K562 (cell line): ENCODE results near the gene KCNK4. TPM values are rescaled to one million over a fixed set of nuclear protein-coding genes. Genes with fewer than 3 reads are reported as not detected.
A peak's percentile ranks its signal among the peaks of the same experiment; 100 is the strongest.

Source experiments
- ATAC-seq: fragments of 200-7000 bp; cut with Tn5 transposase; 3 replicates; pipeline ENCODE4 v1.9.1; 2020; ENCODE audit warnings: moderate library complexity
- BruUV-seq: library from RNA; stranded (reverse); fragments of 400-500 nt; replicated peaks from 2 replicates; lab custom pipeline; 2021; lab: Mats Ljungman, UMichigan
- CTCF ChIA-PET: fragments of 300-600 bp; formaldehyde crosslinking; extraction: SDS; loops from one replicate; lab custom pipeline; 2021; ENCODE audit warnings: low intra/inter-chr PET ratio; lab: Yijun Ruan, JAX
- POLR2A ChIA-PET: fragments of 300-600, 350-650 bp; sonication (Branson Sonifier 250); formaldehyde crosslinking; extraction: SDS; loops from one replicate; lab custom pipeline; 2021; ENCODE audit warnings: antibody characterized with exemption, inconsistent platforms; lab: Yijun Ruan, JAX
- DNase-seq, 4 experiments: peaks; one replicate each; pipeline versions ENCODE4 v3.0.0 to v3.0.0-alpha.2; 2011 to 2018; ENCODE audit warnings: low spot score in 3 of 4, mixed read lengths in 3 of 4; ENCODE audit errors: extremely low read depth in 1 of 4
- FAIRE-seq: peaks from 2 replicates; lab custom pipeline; 2011; peaks lifted over from hg19 to GRCh38; lab: Jason Lieb, UNC
- H2AFZ ChIP-seq: 2 replicates; pipeline ENCODE4 v1.6.0; 2011; ENCODE audit warnings: low read depth, low read length, control low read depth, inconsistent platforms
- H3K27ac ChIP-seq: fragments of 200-600 bp; 3 replicates; pipeline ENCODE4 v1.8.0; 2011; ENCODE audit warnings: low read depth, mild to moderate bottlenecking, control low read depth, inconsistent platforms, low read length, moderate library complexity, mixed read lengths; ENCODE audit errors: extremely low read depth
- H3K27me3 ChIP-seq, 2 experiments: fragments of 300-600 bp in 1 of 2; 2 replicates in 1 of 2; 3 replicates in 1 of 2; pipeline versions ENCODE4 v1.6.0 to v1.8.0; 2011; ENCODE audit warnings: inconsistent platforms in 2 of 2, low read length in 2 of 2, mild to moderate bottlenecking in 1 of 2, mixed read lengths in 1 of 2, moderate library complexity in 1 of 2; ENCODE audit not compliant: control insufficient read depth in 2 of 2, insufficient read depth in 2 of 2
- H3K36me3 ChIP-seq: fragments of 300-600 bp; 3 replicates; pipeline ENCODE4 v1.8.0; 2011; ENCODE audit warnings: mild to moderate bottlenecking, low read length, inconsistent platforms; ENCODE audit not compliant: control insufficient read depth, insufficient read depth
- H3K4me1 ChIP-seq, 2 experiments: fragments of 200-600 bp in 1 of 2; replicated peaks in 1 of 2; 2 replicates in 1 of 2; 3 replicates in 1 of 2; pipeline versions ENCODE4 v1.5.1 to v1.8.0; 2011; ENCODE audit warnings: inconsistent platforms in 2 of 2, low read length in 2 of 2, mild to moderate bottlenecking in 1 of 2, mixed read lengths in 1 of 2, moderate library complexity in 1 of 2; ENCODE audit not compliant: control insufficient read depth in 2 of 2, insufficient read depth in 2 of 2
- H3K4me2 ChIP-seq: 2 replicates; pipeline ENCODE4 v1.6.1; 2011; ENCODE audit warnings: low read length, control low read depth, inconsistent platforms, mixed read lengths; ENCODE audit not compliant: insufficient read depth
- H3K4me3 ChIP-seq: fragments of 200-600 bp; sonication (generic), shearing (Covaris generic); 2 replicates; pipeline ENCODE4 v1.5.1; 2016; ENCODE audit warnings: control low read depth, inconsistent platforms
- H3K79me2 ChIP-seq: fragments of 200-600 bp; 3 replicates; pipeline ENCODE4 v1.8.0; 2011; ENCODE audit warnings: low read length, inconsistent platforms; ENCODE audit not compliant: control insufficient read depth, insufficient read depth
- H3K9ac ChIP-seq, 2 experiments: 2 replicates each; pipeline versions ENCODE4 v1.6.0 to v1.6.1; 2011; ENCODE audit warnings: low read depth in 2 of 2, low read length in 2 of 2, control low read depth in 1 of 2, inconsistent platforms in 1 of 2, mild to moderate bottlenecking in 1 of 2, mixed read lengths in 1 of 2; ENCODE audit not compliant: insufficient read depth in 1 of 2
- H3K9me1 ChIP-seq: one replicate; pipeline ENCODE4 v1.6.0; 2011; ENCODE audit warnings: inconsistent platforms, mild to moderate bottlenecking, low read length, moderate library complexity; ENCODE audit not compliant: control insufficient read depth, insufficient read depth
- H3K9me3 ChIP-seq: replicated peaks from 2 replicates; pipeline ENCODE4 v1.5.1; 2011; ENCODE audit warnings: low read depth, low read length, inconsistent platforms; ENCODE audit not compliant: control insufficient read depth, insufficient read depth
- H4K20me1 ChIP-seq: replicated peaks from 2 replicates; pipeline ENCODE4 v1.6.1; 2011; ENCODE audit warnings: low read length, inconsistent platforms, mixed read lengths; ENCODE audit not compliant: control insufficient read depth, insufficient read depth
- ATF1 ChIP-seq, 2 experiments: fragments of 450-650 bp in 1 of 2; IDR thresholded peaks; 2 replicates each; pipeline ENCODE4 v1.6.1; 2016; ENCODE audit warnings: missing compliant biosample characterization in 1 of 2, missing genetic modification characterization in 1 of 2
- HNRNPK ChIP-seq: fragments of 200-400 bp; formaldehyde crosslinking; IDR thresholded peaks from one replicate; pipeline ENCODE4 v1.6.1; 2018; ENCODE audit warnings: mild to moderate bottlenecking, low read depth, low read length; ENCODE audit not compliant: poor library complexity, severe bottlenecking
- MTA1 ChIP-seq: fragments of 450-650 bp; IDR thresholded peaks from 2 replicates; pipeline ENCODE4 v1.6.1; 2017; ENCODE audit warnings: borderline replicate concordance
- MTA2 ChIP-seq: fragments of 450-650 bp; IDR thresholded peaks from 2 replicates; pipeline ENCODE4 v1.6.1; 2016; ENCODE audit warnings: low read depth
- NCOR1 ChIP-seq: fragments of 450-650 bp; IDR thresholded peaks from 2 replicates; pipeline ENCODE4 v1.6.1; 2016; ENCODE audit warnings: mild to moderate bottlenecking, moderate library complexity
- RAD21 ChIP-seq, 2 experiments: fragments of 250-450 bp in 1 of 2; fragments of 450-650 bp in 1 of 2; sonication (Bioruptor Pico) in 1 of 2; formaldehyde crosslinking in 1 of 2; IDR thresholded peaks in 1 of 2; conservative IDR thresholded peaks in 1 of 2; 2 replicates each; pipeline versions ENCODE4 v1.4.0 to v1.8.0; 2020 to 2022; ENCODE audit warnings: mild to moderate bottlenecking in 2 of 2, moderate library complexity in 1 of 2
- RB1 ChIP-seq: fragments of 450-650 bp; IDR thresholded peaks from 2 replicates; pipeline ENCODE4 v1.6.1; 2017; ENCODE audit warnings: low read depth, mild to moderate bottlenecking
- RBM25 ChIP-seq: fragments of 200-400 bp; formaldehyde crosslinking; IDR thresholded peaks from 2 replicates; pipeline ENCODE4 v1.6.1; 2018; ENCODE audit warnings: low read length, low read depth, moderate library complexity; ENCODE audit not compliant: severe bottlenecking
- TAF15 ChIP-seq: fragments of 200-400 bp; formaldehyde crosslinking; IDR thresholded peaks from 2 replicates; pipeline ENCODE4 v1.6.1; 2017; ENCODE audit warnings: mild to moderate bottlenecking, low read depth, low read length, moderate library complexity
- TAF7 ChIP-seq: fragments of 450-650 bp; IDR thresholded peaks from 2 replicates; pipeline ENCODE4 v1.6.1; 2016; ENCODE audit warnings: missing genetic modification characterization, missing compliant biosample characterization
- XRCC3 ChIP-seq: fragments of 450-650 bp; IDR thresholded peaks from 2 replicates; pipeline ENCODE4 v1.6.1; 2017; ENCODE audit warnings: mild to moderate bottlenecking, moderate library complexity
- ZNF41 ChIP-seq: fragments of 250-450 bp; sonication (Bioruptor Pico); conservative IDR thresholded peaks from 2 replicates; pipeline ENCODE4 v1.4.0; 2020; ENCODE audit warnings: mild to moderate bottlenecking
- WGBS: fragments of 100-300 bp; shearing (Covaris generic); methylation state at CpG from one replicate; pipeline ENCODE4 v1.1.6; 2016; ENCODE audit warnings: low coverage, mixed read lengths; ENCODE audit not compliant: insufficient coverage; ENCODE audit errors: missing lambda C conversion rate; 5-methylcytosine and 5-hydroxymethylcytosine counted together
- in situ Hi-C: fragments of 300-500 bp; cut with MboI; formaldehyde crosslinking; loops from 4 replicates; pipeline ENCODE4 v1.15.0; 2018; ENCODE audit warnings: inconsistent platforms, mixed read lengths
- intact Hi-C: fragments of 100-400 bp; cut with micrococcal nuclease; formaldehyde crosslinking; loops from 2 replicates; pipeline ENCODE4 v1.14.2; 2022
- polyA plus RNA-seq, 8 experiments: library from polyadenylated mRNA; depleted of rRNA in 4 of 8; stranded (reverse) in 5 of 8; unstranded in 3 of 8; fragments of >200 nt; fragmentation: Nextera tagmentation in 2 of 8; fragmentation: Illumina TruSeq in 1 of 8; extraction: Ambion mirVana in 2 of 8; extraction: Trizol in 1 of 8; gene quantifications; 2 replicates each; pipeline versions ENCODE4 v1.2.1 to v1.2.3, GENCODE V29; 2011 to 2014; ENCODE audit warnings: inconsistent platforms in 1 of 8, missing spikeins in 1 of 8
- total RNA-seq, 7 experiments: library from RNA; depleted of rRNA in 6 of 7; stranded (reverse); fragments of >200 nt in 6 of 7; fragmentation: Illumina TruSeq in 2 of 7; extraction: Trizol in 2 of 7; gene quantifications; 2 replicates each; pipeline versions ENCODE4 v1.2.1 to v1.2.3, GENCODE V29; 2011 to 2021; ENCODE audit warnings: low replicate concordance in 1 of 7
- TF ChIP-seq, protein P1 (sequence below): fragments of 450-650 bp; IDR thresholded peaks from one replicate; pipeline ENCODE4 v1.6.1; 2018; ENCODE audit warnings: mild to moderate bottlenecking, moderate library complexity; ENCODE audit not compliant: partially characterized antibody

KCNK4 gene
- total and polyA plus RNA-seq, 9 of the 15 experiments (the other 6 are each of a cell fraction or from before 2014, with no cell fraction given): not detected

DNA sequence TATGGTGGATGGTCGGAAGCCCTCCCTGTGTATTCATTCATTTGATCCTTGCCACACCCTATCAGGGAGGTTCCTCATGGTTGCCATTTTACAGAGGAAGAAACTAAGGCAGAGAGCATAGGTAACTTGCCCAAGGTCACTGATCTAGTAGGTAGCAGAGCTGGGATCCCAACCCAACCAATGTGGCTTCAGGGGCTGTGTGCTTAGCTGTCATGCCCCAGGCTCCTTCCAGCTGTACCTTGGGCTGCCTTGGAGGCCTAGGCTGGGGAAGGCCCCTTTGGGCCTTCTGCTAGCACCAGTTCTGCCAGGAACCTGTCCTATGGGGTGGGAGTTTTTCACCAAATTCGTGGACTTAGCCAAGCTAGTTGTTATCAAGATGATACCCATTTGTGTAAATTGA lies 15.3 kb upstream of the KCNK4 start:
- no peak for DNase-seq
- in situ Hi-C loops (no loop called here), intact Hi-C loops (no loop called here)
- Histone ChIP-seq H3K36me3 (peaks cover 31% of the 10 kb centered on the region; the same call in 2 of the 3 replicates), H3K9me3 (no peaks in the 10 kb centered on the region), H3K4me2 (no peak overlapping the region), H2AFZ (no peak overlapping the region), H3K79me2 (peaks cover 33% of the 10 kb centered on the region), H3K9me1 (no peaks in the 10 kb centered on the region), H3K27ac (peak overlapping the region; percentile 49; the same call in 1 of the 3 replicates), H3K27me3 (no peaks in the 10 kb centered on the region), H4K20me1 (no peaks in the 10 kb centered on the region), H3K9ac (peak overlapping the region in 1 of 2 experiments; percentile 81; a peak in 1 of 4 replicates), H3K4me3 (no peak overlapping the region), H3K4me1 (peaks cover 17 to 43% of the 10 kb centered on the region in 2 experiments)
- POLR2A ChIA-PET: no interaction called here
- no peak for FAIRE-seq
- CTCF ChIA-PET: no interaction called here
- BruUV-seq: no TSS peak
- 73% methylated on average over 2 of the region's 2 CpGs for WGBS
- no peak for ATAC-seq
- TF ChIP-seq XRCC3 (no peak), ZNF41 (CRISPR knock-in tag) (no peak), RAD21 (CRISPR knock-in tag; conservative IDR thresholded peaks at IDR 0.05 in 1 of 2, IDR thresholded peaks at IDR 0.05 in 1 of 2) (no peak), TAF15 (no peak), HNRNPK (no peak), MTA2 (no peak), RBM25 (no peak), NCOR1 (no peak), TAF7 (tag) (no peak), MTA1 (no peak), RB1 (no peak), ATF1 (CRISPR knock-in tag; IDR thresholded peaks at IDR 0.05) (no peak), ATF1 (tag; IDR thresholded peaks at IDR 0.05) (no peak)
- TF ChIP-seq, protein P1, sequence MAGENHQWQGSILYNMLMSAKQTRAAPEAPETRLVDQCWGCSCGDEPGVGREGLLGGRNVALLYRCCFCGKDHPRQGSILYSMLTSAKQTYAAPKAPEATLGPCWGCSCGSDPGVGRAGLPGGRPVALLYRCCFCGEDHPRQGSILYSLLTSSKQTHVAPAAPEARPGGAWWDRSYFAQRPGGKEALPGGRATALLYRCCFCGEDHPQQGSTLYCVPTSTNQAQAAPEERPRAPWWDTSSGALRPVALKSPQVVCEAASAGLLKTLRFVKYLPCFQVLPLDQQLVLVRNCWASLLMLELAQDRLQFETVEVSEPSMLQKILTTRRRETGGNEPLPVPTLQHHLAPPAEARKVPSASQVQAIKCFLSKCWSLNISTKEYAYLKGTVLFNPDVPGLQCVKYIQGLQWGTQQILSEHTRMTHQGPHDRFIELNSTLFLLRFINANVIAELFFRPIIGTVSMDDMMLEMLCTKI: no peak
